Measurements from ENCODE around the gene KANK4.

Gene KANK4

GRCh38 chr1:62307895-62308492 is 11.2 kb downstream of the KANK4 start:
- in situ Hi-C loops (cut with MboI; ENCODE audit: low sequenced_read_pairs), result no loop called here

GRCh38 chr1:62307446-62307845 is 11.8 kb downstream of the KANK4 start:
- in situ Hi-C loops (cut with MboI; ENCODE audit: low sequenced_read_pairs), result no loop called here

DNA sequence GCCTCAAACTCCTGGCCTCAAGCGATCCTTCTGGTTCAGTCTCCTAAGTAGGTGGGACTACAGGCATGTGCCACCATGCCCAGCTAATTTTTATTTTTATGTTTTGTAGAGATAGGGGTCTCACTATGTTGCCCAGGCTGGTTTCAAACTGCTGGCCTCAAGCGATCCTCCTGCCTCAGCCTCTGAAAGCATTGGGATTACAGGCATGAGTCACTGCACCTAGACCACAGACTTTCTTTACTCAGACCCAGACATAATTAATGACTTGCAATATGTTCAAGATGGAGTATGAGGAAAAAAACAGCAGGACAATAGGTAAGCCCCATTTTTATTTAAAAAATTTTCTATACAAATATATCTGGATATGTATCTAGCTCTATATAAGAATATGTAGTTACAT is 13.2 kb downstream of the KANK4 start:
- in situ Hi-C loops (cut with MboI; ENCODE audit: low sequenced_read_pairs), result no loop called here

- in situ Hi-C loops (cut with MboI; ENCODE audit: low sequenced_read_pairs), result no loop called here
Measured at GRCh38 chr1:62304975-62305374, 14.3 kb downstream of the KANK4 start.

DNA sequence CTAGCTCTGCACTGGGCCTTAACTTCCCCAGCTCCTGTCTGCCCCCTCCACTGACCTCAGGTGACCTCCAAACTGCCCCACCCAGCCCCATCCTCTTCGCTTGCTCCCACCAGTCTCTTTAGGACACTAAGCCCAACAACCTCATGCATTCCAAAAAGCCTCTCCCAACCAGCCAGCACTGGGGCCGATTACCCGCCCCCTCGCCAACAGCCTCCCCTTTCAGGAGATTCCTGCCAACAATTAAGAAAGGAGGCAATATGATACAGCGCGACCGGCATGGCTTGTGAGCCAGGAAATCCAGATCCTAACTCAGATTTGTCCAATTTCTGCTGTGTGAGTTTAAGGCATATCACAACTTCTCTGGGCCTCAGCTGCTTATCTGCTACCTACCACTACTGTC is 14.7 kb downstream of the KANK4 start:
- in situ Hi-C loops (cut with MboI; ENCODE audit: low sequenced_read_pairs), result no loop called here

DNA sequence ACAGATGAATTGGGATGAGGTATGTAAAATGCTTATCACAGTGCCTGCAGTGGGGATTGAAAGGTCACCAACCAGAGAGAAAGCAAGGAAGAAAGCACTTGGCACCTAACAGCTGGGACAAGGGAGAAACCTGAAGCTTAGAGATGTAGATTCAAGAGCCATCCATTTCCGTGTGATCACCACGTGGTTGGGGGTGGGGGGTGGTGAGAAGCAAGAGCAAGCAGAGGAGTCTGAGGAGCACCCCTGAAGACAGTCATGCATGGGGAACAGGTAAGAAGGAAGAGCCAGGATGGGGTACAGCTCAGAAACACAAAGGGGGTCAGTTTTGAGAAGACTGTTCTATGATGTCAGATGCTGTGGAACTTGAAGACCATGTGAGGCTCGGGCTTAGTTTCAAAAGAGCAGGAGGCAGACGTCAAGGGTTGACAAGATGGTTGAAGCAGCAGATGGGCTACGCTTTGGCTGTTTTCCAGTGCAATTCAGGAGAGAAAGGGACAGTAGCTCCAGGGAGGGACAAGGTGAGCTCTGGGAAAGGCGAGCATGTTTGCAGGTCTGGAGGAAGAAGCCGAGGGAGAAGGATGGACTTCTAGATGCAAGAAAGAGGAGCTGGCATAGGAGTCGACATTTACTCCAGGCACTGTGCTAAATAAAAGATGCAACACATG is 17.4 kb downstream of the KANK4 start:
- in situ Hi-C loops (cut with MboI; ENCODE audit: low sequenced_read_pairs), result no loop called here

DNA sequence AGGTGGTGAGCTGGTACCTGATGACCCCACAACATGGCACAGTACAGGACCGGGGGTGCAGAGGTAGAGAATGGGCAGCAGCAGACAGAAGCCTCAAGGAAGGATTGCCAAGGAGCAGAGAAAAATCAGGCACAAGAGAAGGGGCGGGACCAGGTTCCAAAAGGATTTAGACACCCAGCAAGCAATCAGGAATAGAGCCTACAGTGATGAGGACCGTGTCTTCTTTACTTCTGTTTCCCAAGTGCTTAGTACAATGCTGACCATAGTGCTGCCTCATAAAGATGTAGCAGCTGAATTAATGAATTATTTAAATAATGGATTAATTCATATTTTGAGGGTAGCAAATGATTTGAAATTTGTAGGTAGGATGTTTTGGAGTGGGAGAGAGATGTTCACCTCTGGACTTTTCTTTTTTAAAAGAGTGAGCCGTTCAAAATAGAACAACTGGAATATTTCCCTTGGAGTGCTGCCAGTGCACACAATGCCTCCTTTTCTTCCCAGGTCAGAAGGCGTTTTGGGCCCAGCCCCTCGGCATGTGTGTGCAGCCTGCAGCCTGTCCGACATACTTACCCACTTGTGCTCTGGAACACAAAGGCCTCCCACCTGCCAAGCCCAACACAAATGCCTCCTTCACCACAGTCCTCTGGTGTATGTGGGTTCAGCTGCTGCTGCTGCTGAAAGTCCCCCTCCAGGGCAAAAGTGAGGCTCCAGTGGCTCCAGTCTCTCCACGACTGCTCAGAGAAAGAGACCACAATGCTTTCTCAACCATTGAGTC is 19.6 kb downstream of the KANK4 start:
- in situ Hi-C loops (cut with MboI; ENCODE audit: low sequenced_read_pairs), result no loop called here

DNA sequence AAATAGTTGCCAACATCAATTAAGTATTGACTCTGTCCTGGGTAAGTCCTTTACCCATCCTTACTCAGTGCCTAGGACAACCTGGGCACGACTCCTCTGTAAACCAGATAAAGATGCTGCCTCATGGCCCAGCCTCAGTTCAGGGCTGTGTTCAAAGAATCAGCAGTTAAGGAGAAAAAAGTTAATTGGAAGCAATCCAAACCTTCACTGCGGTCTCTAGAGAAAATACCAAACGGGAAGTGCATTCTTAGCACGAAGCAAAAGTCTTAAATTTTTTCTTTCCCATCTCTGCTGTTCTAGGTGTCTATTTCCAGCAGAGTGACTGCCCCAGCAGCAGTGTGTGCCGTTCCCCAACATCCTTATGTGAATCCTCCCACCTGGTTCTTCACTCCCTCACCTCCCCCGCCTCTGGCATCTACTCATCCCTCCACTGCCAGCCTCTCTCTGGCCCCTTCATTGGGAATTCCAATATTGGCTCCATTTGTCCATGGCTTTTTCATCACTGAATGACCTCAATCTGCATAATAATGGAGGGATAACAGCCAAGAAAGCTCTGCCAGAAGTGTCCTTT is 23.2 kb downstream of the KANK4 start:
- in situ Hi-C loops (cut with MboI; ENCODE audit: low sequenced_read_pairs), result no loop called here

- in situ Hi-C loops (cut with MboI; ENCODE audit: low sequenced_read_pairs), result no loop called here
Measured at GRCh38 chr1:62294261-62294660, 25.0 kb downstream of the KANK4 start.

- in situ Hi-C loops (cut with MboI; ENCODE audit: low sequenced_read_pairs), result no loop called here
Measured at GRCh38 chr1:62288662-62289061, 30.6 kb downstream of the KANK4 start.

DNA sequence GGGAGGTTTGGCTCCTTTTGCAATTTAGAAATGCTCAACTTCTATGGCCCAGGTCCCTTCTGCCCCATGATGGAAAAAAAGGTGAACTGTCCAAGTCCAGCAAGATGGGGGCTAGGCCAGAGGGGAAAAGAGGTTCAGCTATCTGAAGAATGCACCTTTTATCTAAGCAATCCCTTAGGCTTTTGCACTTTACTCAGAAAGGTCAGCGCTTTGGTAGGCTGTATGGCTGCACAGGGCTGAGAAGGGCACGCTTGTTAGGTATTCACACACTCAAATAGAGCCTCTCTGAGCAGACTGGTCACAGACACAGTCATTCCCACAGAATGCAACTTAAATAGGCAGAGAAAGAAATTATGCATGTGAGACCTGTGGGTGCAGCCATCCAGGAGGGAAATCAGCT is 31.0 kb downstream of the KANK4 start:
- in situ Hi-C loops (cut with MboI; ENCODE audit: low sequenced_read_pairs), result no loop called here

- in situ Hi-C loops (cut with MboI; ENCODE audit: low sequenced_read_pairs), result no loop called here
Measured at GRCh38 chr1:62286786-62287224, 32.4 kb downstream of the KANK4 start.

DNA sequence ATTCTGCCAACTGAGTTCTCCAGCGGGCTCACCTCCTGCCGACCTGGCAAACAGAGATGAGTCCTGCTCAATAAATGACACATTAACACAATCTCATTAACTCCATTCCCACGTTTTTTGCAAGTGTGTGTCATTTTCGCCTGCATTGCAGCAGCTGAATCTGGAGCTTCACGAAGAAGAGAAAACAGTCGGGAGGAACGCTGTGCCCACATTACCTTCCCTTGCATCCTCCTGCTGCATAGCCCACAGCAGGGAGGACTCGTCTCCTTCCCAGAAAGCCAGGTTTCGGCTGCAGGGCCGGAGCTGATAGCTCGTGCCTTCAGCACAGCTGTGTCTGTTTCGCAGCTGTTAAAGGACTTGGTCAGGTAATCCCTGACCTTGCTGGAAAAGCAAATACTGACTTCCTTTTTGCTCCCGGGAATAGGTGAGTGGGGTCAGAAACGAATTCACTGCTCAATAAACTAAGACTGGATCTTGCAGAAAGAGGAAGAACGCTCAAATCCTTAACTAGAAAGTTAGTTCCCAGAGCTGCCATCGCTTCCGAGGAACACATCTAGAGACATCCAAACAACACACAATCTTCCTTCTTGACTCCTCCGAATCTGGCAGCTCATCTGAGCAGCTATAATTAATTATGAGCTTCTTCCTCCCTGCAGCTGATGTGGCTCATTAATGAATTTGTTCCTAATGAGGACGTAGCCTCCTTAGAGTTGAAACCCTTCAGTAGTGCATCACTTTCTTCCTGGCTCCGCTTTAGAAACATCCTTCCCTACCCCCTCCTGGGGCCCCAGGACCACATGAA is 33.0 kb downstream of the KANK4 start:
- in situ Hi-C loops (cut with MboI; ENCODE audit: low sequenced_read_pairs), result no loop called here

DNA sequence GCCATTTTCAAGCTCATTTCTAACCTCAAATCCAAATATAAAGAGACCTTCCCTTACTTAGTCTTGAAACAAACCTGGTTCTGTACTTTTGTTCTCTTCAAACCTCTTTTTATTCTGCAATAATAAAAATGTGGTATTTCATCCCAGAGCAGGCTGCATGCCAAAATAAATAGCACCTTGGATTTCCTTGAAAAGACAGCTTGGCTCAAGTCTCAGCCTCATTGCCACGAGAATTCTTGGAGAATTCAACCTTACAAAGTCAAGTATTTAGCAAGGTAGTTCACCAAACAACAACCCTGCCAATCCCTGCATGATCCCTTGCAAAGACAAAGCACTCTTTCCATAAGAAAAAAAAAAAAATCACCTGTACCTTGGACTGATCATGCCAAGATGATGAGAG is 33.8 kb downstream of the KANK4 start:
- in situ Hi-C loops (cut with MboI; ENCODE audit: low sequenced_read_pairs), result no loop called here

DNA sequence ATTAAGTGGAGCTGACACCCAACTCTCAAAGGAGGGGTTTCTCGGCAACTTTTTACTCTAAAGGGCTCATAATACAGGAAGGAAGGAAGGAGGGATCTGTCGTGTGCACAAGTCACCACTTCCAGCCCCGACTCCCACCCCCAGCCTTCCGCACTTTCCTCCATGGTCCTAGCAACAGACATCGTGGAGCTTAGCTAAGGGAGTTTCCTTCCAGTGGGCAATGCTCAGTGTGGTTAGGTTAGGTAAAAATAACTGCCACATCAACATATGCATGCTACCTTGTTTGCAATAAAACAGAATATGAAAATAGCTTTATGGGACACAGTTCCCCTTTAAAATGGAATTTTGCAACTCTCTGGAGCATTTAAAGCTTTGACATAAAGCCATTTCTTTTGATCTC is 35.2 kb downstream of the KANK4 start:
- in situ Hi-C loops (cut with MboI; ENCODE audit: low sequenced_read_pairs), result no loop called here

GRCh38 chr1:62282909-62283755 is 36.1 kb downstream of the KANK4 start:
- in situ Hi-C loops (cut with MboI; ENCODE audit: low sequenced_read_pairs), result no loop called here

DNA sequence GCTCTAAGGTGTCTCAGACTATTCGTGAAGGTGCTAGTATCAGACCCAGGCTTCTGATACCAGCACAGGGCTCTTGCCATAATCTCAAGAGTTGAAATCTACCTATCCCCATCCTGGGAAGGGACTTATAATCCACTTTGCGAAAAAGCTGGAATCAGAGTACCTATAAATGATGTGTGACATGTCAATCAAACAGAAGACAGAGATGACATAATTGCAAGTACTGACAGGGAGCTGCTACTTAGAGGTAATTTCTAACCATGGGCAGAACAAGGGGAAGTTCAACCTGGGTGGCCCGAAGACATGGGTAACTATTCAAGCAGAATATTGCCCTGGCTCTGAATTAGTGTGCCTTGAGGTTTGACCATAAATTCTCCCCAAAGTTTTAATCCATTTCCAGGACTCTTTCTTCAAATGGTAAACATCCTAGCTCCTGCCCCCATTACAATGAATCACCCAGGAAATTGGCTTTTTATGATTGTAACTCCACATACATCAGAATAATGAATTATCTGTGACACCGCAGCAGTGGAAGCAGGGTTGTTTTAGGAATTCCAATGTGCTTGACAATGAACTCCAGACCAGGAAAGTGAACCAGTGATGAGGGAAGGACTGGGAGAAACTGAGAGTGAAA is 37.2 kb downstream of the KANK4 start:
- in situ Hi-C loops (cut with MboI; ENCODE audit: low sequenced_read_pairs), result no loop called here

GRCh38 chr1:62280960-62281465 is 38.2 kb downstream of the KANK4 start:
- in situ Hi-C loops (cut with MboI; ENCODE audit: low sequenced_read_pairs), result no loop called here

GRCh38 chr1:62280150-62280549 is 39.1 kb downstream of the KANK4 start:
- in situ Hi-C loops (cut with MboI; ENCODE audit: low sequenced_read_pairs), result no loop called here

Data from HL-60/S4 treated with retinoic acid at 250 ng/mL for 4 days and 3 days (cell line).